ENCODE measurements around the gene GALP. TPM values are rescaled to one million over a fixed set of nuclear protein-coding genes. Genes with fewer than 3 reads are reported as not detected.

Gene GALP
- total and polyA plus RNA-seq, 10 donors = not detected

DNA sequence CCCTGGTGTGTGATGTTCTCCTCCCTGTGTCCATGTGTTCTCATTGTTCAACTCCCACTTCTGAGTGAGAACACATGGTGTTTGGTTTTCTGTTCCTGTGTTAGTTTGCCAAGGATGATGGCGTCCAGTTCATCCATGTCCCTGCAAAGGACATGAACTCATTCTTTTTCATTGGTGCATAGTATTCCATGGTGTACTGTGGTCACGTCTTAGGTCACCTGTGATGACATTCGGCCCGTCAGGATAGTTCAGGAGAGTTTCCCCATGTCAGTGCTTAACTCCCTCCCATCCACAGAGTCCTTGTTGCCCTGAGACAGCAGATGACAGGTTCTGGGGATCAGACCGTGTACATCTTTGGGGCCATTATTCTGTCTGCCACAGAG lies 26.2 kb upstream of the GALP start:
- Histone ChIP-seq H3K4me1 (peaks cover 0 to 7% (median 0%) of the 10 kb centered on the region in 6 donors), H3K4me3 (no peak overlapping the region), H3K27ac (no peak overlapping the region), H3K9me3 (no peaks in the 10 kb centered on the region), H3K36me3 (peaks cover 0 to 71% (median 25%) of the 10 kb centered on the region in 6 donors), H3K27me3 (replicated peaks in 1 of 7) (no peaks in the 10 kb centered on the region)
- no peak for DNase-seq
- intact Hi-C loops (cut with DNase I; ENCODE audit: low total_unique reads) = no loop called here
- WGBS, 5 donors = 82 to 99% (median 95%) methylated on average over 5 of the region's 5 CpGs
- TF ChIP-seq POLR2A (IDR thresholded peaks at IDR 0.05) (no peak), POLR2AphosphoS5 (IDR thresholded peaks at IDR 0.05) (no peak)
- TF ChIP-seq, protein P1, sequence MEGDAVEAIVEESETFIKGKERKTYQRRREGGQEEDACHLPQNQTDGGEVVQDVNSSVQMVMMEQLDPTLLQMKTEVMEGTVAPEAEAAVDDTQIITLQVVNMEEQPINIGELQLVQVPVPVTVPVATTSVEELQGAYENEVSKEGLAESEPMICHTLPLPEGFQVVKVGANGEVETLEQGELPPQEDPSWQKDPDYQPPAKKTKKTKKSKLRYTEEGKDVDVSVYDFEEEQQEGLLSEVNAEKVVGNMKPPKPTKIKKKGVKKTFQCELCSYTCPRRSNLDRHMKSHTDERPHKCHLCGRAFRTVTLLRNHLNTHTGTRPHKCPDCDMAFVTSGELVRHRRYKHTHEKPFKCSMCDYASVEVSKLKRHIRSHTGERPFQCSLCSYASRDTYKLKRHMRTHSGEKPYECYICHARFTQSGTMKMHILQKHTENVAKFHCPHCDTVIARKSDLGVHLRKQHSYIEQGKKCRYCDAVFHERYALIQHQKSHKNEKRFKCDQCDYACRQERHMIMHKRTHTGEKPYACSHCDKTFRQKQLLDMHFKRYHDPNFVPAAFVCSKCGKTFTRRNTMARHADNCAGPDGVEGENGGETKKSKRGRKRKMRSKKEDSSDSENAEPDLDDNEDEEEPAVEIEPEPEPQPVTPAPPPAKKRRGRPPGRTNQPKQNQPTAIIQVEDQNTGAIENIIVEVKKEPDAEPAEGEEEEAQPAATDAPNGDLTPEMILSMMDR (IDR thresholded peaks at IDR 0.05 in 8 of 11, conservative IDR thresholded peaks at IDR 0.05 in 3 of 11) = no peak

DNA sequence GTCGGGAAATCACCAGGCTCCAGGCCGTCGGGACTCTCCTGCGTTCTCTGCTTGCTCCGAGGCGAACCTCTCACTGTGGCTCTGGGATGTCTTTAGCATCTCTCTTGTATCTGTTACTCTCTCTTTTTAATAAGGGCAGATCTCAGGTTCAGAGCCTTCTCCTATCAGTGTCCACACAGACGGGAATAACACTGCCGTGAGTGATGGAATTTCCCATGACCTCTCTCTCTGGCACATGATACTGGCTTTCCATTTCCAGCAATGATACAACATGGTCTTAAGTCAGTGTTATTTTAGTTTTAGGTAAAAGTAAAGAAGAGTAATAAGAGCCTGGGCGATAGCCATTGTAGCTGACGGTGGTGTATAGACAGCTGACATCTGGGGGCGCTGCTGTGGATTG lies 25.4 kb upstream of the GALP start:
- H3K36me3 ChIP-seq = peaks cover 0 to 73% (median 28%) of the 10 kb centered on the region in 6 donors
- H3K4me1 ChIP-seq = peaks cover 0 to 7% (median 0%) of the 10 kb centered on the region in 6 donors
- intact Hi-C loops (cut with DNase I; ENCODE audit: low total_unique reads) = no loop called here
- 92 to 97% (median 94%) methylated on average over 11 of the region's 11 CpGs for WGBS, 5 donors
- TF ChIP-seq POLR2AphosphoS5 (IDR thresholded peaks at IDR 0.05) = no peak
- TF ChIP-seq POLR2A (IDR thresholded peaks at IDR 0.05) = no peak
- TF ChIP-seq, protein P1 (IDR thresholded peaks at IDR 0.05 in 8 of 11, conservative IDR thresholded peaks at IDR 0.05 in 3 of 11) = no peak
- H3K27me3 ChIP-seq (replicated peaks in 1 of 7) = no peaks in the 10 kb centered on the region
- no peaks in the 10 kb centered on the region for H3K9me3 ChIP-seq
- DNase-seq = no peak
- H3K27ac ChIP-seq = no peak overlapping the region
- no peak overlapping the region for H3K4me3 ChIP-seq

DNA sequence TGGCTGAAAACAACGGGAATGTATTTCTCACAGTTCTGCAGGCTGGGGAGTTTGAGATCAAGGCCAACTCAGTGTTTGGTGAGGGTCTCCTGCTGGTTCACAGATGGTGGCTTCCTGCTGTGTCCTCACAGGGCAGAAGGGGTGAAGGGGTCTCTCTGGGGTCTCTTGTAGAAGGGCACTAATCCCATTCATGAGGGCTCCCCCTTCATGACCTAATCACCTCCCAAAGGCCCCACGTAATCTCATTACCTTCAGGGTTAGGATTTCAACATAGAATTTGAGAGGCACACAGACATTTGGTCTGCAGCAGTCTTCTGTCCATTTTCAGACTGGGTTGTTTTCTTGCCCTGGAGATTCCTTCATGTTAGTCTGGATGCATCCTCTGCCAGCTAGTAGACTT lies 23.2 kb upstream of the GALP start:
- intact Hi-C loops (cut with DNase I; ENCODE audit: low total_unique reads) = no loop called here

DNA sequence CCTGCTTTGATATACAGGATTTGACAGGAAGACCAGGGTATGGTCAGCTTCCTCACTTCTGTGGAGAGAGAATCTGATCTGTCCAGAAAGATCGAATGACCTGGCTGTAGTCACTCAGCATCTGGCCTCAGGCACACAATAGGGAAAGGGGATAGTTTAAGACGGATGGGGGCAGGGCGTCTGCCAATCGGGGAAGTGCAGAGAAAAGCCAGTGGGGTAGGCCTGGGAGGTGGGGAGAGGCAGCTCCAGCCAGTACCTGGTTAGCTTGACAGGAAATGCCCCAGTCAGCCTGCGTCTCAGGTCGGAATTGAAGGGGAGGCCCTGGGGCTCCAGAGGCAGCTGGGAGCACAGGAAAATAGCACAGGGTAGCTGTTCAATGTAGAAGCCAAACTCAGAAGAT lies 22.3 kb upstream of the GALP start:
- 29 to 52% (median 48%) methylated on average over 6 of the region's 6 CpGs for WGBS, 5 donors
- Histone ChIP-seq H3K9me3 (no peaks in the 10 kb centered on the region), H3K4me3 (no peak overlapping the region), H3K27ac (no peak overlapping the region), H3K4me1 (peaks cover 0 to 13% (median 0%) of the 10 kb centered on the region in 6 donors), H3K27me3 (replicated peaks in 1 of 7) (no peaks in the 10 kb centered on the region), H3K36me3 (peaks cover 0 to 73% (median 14%) of the 10 kb centered on the region in 6 donors)
- no peak for DNase-seq
- intact Hi-C loops (cut with DNase I; ENCODE audit: low total_unique reads) = no loop called here
- TF ChIP-seq POLR2A (IDR thresholded peaks at IDR 0.05) (no peak), POLR2AphosphoS5 (IDR thresholded peaks at IDR 0.05) (no peak)
- TF ChIP-seq, protein P1 (IDR thresholded peaks at IDR 0.05 in 8 of 11, conservative IDR thresholded peaks at IDR 0.05 in 3 of 11) = no peak

More for the DNA sequence above, 23.2 kb upstream of the GALP start:
- peaks cover 0 to 73% (median 21%) of the 10 kb centered on the region in 6 donors for H3K36me3 ChIP-seq
- no peaks in the 10 kb centered on the region for H3K9me3 ChIP-seq
- WGBS, 5 donors = 78 to 91% (median 86%) methylated on average over 2 of the region's 2 CpGs
- no peak for DNase-seq
- H3K27me3 ChIP-seq (replicated peaks in 1 of 7) = no peaks in the 10 kb centered on the region
- H3K27ac ChIP-seq = no peak overlapping the region
- TF ChIP-seq, protein P1 (IDR thresholded peaks at IDR 0.05 in 8 of 11, conservative IDR thresholded peaks at IDR 0.05 in 3 of 11) = no peak
- no peak for TF ChIP-seq POLR2AphosphoS5 (IDR thresholded peaks at IDR 0.05)
- TF ChIP-seq POLR2A (IDR thresholded peaks at IDR 0.05) = no peak
- H3K4me1 ChIP-seq = peaks cover 0 to 13% (median 0%) of the 10 kb centered on the region in 6 donors
- no peak overlapping the region for H3K4me3 ChIP-seq

Data from spleen (tissue), 11 donors.